ENCODE data around the gene RPS24.
"Not testable (repeated sequence)": the region's sequence is repeated elsewhere in the genome, so short reads cannot be mapped to it uniquely, and the experiment has no call there.

The RPS24 gene

GRCh38 chr10:78033637-78034470 lies at the start of gene RPS24:
RPS24 (plus strand) TSS chr10:78033863; CDS start chr10:78033902, 39 bp downstream.
- peak; percentile 95 for DNase-seq (ENCODE audit: low read depth)

- no peak for DNase-seq (ENCODE audit: low read depth)
Observed at GRCh38 chr10:77984986-77985385, 48.7 kb upstream of the RPS24 start.

GRCh38 chr10:77987671-77988255 lies 45.9 kb upstream of the RPS24 start:
- no peak for DNase-seq (ENCODE audit: low read depth)

- no peak for DNase-seq (ENCODE audit: low read depth)
Observed at GRCh38 chr10:77989081-77989724, 44.5 kb upstream of the RPS24 start.

- DNase-seq (ENCODE audit: low read depth) = no peak
Observed at GRCh38 chr10:77993620-77994019, 40.0 kb upstream of the RPS24 start.

- DNase-seq (ENCODE audit: low read depth) = not testable (repeated sequence)
Observed at GRCh38 chr10:77998780-77999179, 34.9 kb upstream of the RPS24 start.

GRCh38 chr10:78000206-78000605 lies 33.5 kb upstream of the RPS24 start:
- no peak for DNase-seq (ENCODE audit: low read depth)

GRCh38 chr10:78000956-78001472 lies 32.6 kb upstream of the RPS24 start:
- no peak for DNase-seq (ENCODE audit: low read depth)

- DNase-seq (ENCODE audit: low read depth) = no peak
Observed at GRCh38 chr10:78002541-78003288, 30.9 kb upstream of the RPS24 start.

- no peak for DNase-seq (ENCODE audit: low read depth)
Observed at GRCh38 chr10:78004215-78005026, 29.2 kb upstream of the RPS24 start.

- DNase-seq (ENCODE audit: low read depth) = no peak
Observed at GRCh38 chr10:78007172-78007571, 26.5 kb upstream of the RPS24 start.

GRCh38 chr10:78009662-78010061 lies 24.0 kb upstream of the RPS24 start:
- no peak for DNase-seq (ENCODE audit: low read depth)

GRCh38 chr10:78010278-78010677 lies 23.4 kb upstream of the RPS24 start:
- DNase-seq (ENCODE audit: low read depth) = no peak

- DNase-seq (ENCODE audit: low read depth) = no peak
Observed at GRCh38 chr10:78011065-78011464, 22.6 kb upstream of the RPS24 start.

- no peak for DNase-seq (ENCODE audit: low read depth)
Observed at GRCh38 chr10:78013564-78013963, 20.1 kb upstream of the RPS24 start.

- no peak for DNase-seq (ENCODE audit: low read depth)
Observed at GRCh38 chr10:78015546-78015945, 18.1 kb upstream of the RPS24 start.

- DNase-seq (ENCODE audit: low read depth) = no peak
Observed at GRCh38 chr10:78017856-78018255, 15.8 kb upstream of the RPS24 start.

- no peak for DNase-seq (ENCODE audit: low read depth)
Observed at GRCh38 chr10:78019264-78019663, 14.4 kb upstream of the RPS24 start.

GRCh38 chr10:78021201-78021600 lies 12.5 kb upstream of the RPS24 start:
- DNase-seq (ENCODE audit: low read depth) = no peak

GRCh38 chr10:78023741-78024140 lies 9.9 kb upstream of the RPS24 start:
- DNase-seq (ENCODE audit: low read depth) = no peak

GRCh38 chr10:78025685-78026364 lies 7.8 kb upstream of the RPS24 start:
- DNase-seq (ENCODE audit: low read depth) = no peak
